GM04504 (cell line): ENCODE results near the gene MAST4.

Experiments
- DNase-seq: peaks from one replicate; pipeline ENCODE4 v3.0.0-alpha.2; 2012; ENCODE audit warnings: low read depth

The MAST4 gene

GRCh38 chr5:66701244-66701643, 105.1 kb downstream of the MAST4 start:
- DNase-seq = no peak

- no peak for DNase-seq
These were observed 106.2 kb downstream of the MAST4 start for GRCh38 chr5:66702426-66702825.

- DNase-seq = no peak
These were observed 108.7 kb downstream of the MAST4 start for GRCh38 chr5:66704790-66705425.

- DNase-seq = no peak
These were observed 112.2 kb downstream of the MAST4 start for GRCh38 chr5:66708368-66708767.

GRCh38 chr5:66710557-66711088, 114.4 kb downstream of the MAST4 start:
- DNase-seq = no peak

- DNase-seq = no peak
These were observed 117.8 kb downstream of the MAST4 start for GRCh38 chr5:66713998-66714397.

GRCh38 chr5:66717455-66718373, 121.5 kb downstream of the MAST4 start:
- DNase-seq = no peak

GRCh38 chr5:66718374-66719002, 122.3 kb downstream of the MAST4 start:
- DNase-seq = no peak

GRCh38 chr5:66720780-66721179, 124.6 kb downstream of the MAST4 start:
- DNase-seq = no peak

GRCh38 chr5:66722686-66723085, 126.5 kb downstream of the MAST4 start:
- no peak for DNase-seq

- no peak for DNase-seq
These were observed 128.4 kb downstream of the MAST4 start for GRCh38 chr5:66724349-66725139.

GRCh38 chr5:66727630-66728029, 131.4 kb downstream of the MAST4 start:
- no peak for DNase-seq

- no peak for DNase-seq
These were observed 131.9 kb downstream of the MAST4 start for GRCh38 chr5:66728049-66728448.

GRCh38 chr5:66737096-66737495, 140.9 kb downstream of the MAST4 start:
- no peak for DNase-seq

GRCh38 chr5:66738136-66738535, 141.9 kb downstream of the MAST4 start:
- DNase-seq = no peak

- DNase-seq = no peak
These were observed 142.8 kb downstream of the MAST4 start for GRCh38 chr5:66739021-66739420.

GRCh38 chr5:66739951-66740350, 143.8 kb downstream of the MAST4 start:
- DNase-seq = no peak

- DNase-seq = no peak
These were observed 145.2 kb downstream of the MAST4 start for GRCh38 chr5:66741394-66741793.

GRCh38 chr5:66742083-66742895, 146.1 kb downstream of the MAST4 start:
- no peak for DNase-seq

GRCh38 chr5:66742896-66743247, 146.7 kb downstream of the MAST4 start:
- no peak for DNase-seq

GRCh38 chr5:66743344-66743743, 147.2 kb downstream of the MAST4 start:
- no peak for DNase-seq
